Hepatocyte (in vitro differentiated cells): Measurements from ENCODE around the gene TAX1BP1.

ENCODE experiments used
- CTCF ChIP-seq: fragments of 200-600 bp; sonication (generic); IDR thresholded peaks from 2 replicates; pipeline ENCODE4 v1.5.1; 2016; ENCODE audit warnings: antibody characterized with exemption, mild to moderate bottlenecking; ENCODE audit not compliant: poor library complexity
- EZH2 ChIP-seq: fragments of 200-600 bp; sonication (generic); IDR thresholded peaks from 2 replicates; pipeline ENCODE4 v1.6.1; 2016; ENCODE audit warnings: antibody characterized with exemption, mild to moderate bottlenecking, borderline replicate concordance
- EZH2phosphoT487 ChIP-seq: fragments of 200-600 bp; sonication (generic); IDR thresholded peaks from one replicate; pipeline ENCODE4 v1.6.1; 2018; ENCODE audit warnings: antibody characterized with exemption, mild to moderate bottlenecking, low read depth, moderate library complexity; ENCODE audit not compliant: unreplicated experiment, severe bottlenecking

GRCh38 chr7:27705200-27705594 is 34.8 kb upstream of the TAX1BP1 start:
- TF ChIP-seq CTCF (no peak), EZH2 (no peak), EZH2phosphoT487 (no peak)
